ENCODE measurements around the gene SHISA8.

- TF ChIP-seq POLR2A (IDR thresholded peaks at IDR 0.05) = no peak
- TF ChIP-seq, protein P1, sequence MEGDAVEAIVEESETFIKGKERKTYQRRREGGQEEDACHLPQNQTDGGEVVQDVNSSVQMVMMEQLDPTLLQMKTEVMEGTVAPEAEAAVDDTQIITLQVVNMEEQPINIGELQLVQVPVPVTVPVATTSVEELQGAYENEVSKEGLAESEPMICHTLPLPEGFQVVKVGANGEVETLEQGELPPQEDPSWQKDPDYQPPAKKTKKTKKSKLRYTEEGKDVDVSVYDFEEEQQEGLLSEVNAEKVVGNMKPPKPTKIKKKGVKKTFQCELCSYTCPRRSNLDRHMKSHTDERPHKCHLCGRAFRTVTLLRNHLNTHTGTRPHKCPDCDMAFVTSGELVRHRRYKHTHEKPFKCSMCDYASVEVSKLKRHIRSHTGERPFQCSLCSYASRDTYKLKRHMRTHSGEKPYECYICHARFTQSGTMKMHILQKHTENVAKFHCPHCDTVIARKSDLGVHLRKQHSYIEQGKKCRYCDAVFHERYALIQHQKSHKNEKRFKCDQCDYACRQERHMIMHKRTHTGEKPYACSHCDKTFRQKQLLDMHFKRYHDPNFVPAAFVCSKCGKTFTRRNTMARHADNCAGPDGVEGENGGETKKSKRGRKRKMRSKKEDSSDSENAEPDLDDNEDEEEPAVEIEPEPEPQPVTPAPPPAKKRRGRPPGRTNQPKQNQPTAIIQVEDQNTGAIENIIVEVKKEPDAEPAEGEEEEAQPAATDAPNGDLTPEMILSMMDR (IDR thresholded peaks at IDR 0.05) = no peak
Observed at GRCh38 chr22:41934284-41935014, 19.6 kb upstream of the SHISA8 start.
